OCI-LY7 (cell line): Measurements from ENCODE around the gene SMOC2. TPM values are rescaled to one million over a fixed set of nuclear protein-coding genes. Genes with fewer than 3 reads are reported as not detected.

Source experiments
- BruUV-seq: library from RNA; stranded (reverse); fragments of 400-500 nt; replicated peaks from 2 replicates; lab custom pipeline; 2021; lab: Mats Ljungman, UMichigan
- CTCF ChIA-PET: fragments of 300-600 bp; sonication (Branson Sonifier 250); formaldehyde crosslinking; loops from one replicate; lab custom pipeline; 2022; ENCODE audit warnings: antibody characterized with exemption; ENCODE audit not compliant: unreplicated experiment; lab: Charles Lee
- POLR2A ChIA-PET: fragments of 300-600 bp; sonication (Branson Sonifier 250); formaldehyde crosslinking; loops from one replicate; lab custom pipeline; 2022; ENCODE audit warnings: antibody characterized with exemption; lab: Charles Lee
- DNase-seq: peaks from one replicate; pipeline ENCODE4 v3.0.0-alpha.2; 2015; ENCODE audit warnings: low spot score
- H2AFZ ChIP-seq: fragments of 200-600 bp; sonication (generic), shearing (Covaris generic); 2 replicates; pipeline ENCODE4 v1.6.1; 2014; ENCODE audit warnings: mild to moderate bottlenecking, antibody characterized with exemption, low read length, moderate library complexity
- H3K27ac ChIP-seq: fragments of 200-600 bp; sonication (generic); 2 replicates; pipeline ENCODE4 v1.5.1; 2014; ENCODE audit warnings: mixed run types, low read depth, mild to moderate bottlenecking, moderate library complexity, low read length, inconsistent platforms; ENCODE audit not compliant: poor library complexity, severe bottlenecking
- H3K36me3 ChIP-seq: fragments of 200-600 bp; sonication (generic); 2 replicates; pipeline ENCODE4 v1.6.1; 2014; ENCODE audit warnings: mild to moderate bottlenecking, antibody characterized with exemption, low read length, moderate library complexity, mixed read lengths; ENCODE audit not compliant: insufficient read depth
- H3K4me1 ChIP-seq: fragments of 200-600 bp; sonication (generic); 2 replicates; pipeline ENCODE4 v1.5.1; 2014; ENCODE audit warnings: mild to moderate bottlenecking, low read length; ENCODE audit not compliant: insufficient read depth, poor library complexity, severe bottlenecking
- H3K4me2 ChIP-seq: fragments of 200-600 bp; sonication (generic); 2 replicates; pipeline ENCODE4 v1.6.1; 2014; ENCODE audit warnings: mild to moderate bottlenecking, low read length
- H3K4me3 ChIP-seq: fragments of 200-600 bp; sonication (generic); 2 replicates; pipeline ENCODE4 v1.5.1; 2014; ENCODE audit warnings: mild to moderate bottlenecking, low read depth, low read length; ENCODE audit not compliant: poor library complexity, severe bottlenecking
- H3K79me2 ChIP-seq: fragments of 200-600 bp; sonication (generic); 2 replicates; pipeline ENCODE4 v1.6.1; 2016; ENCODE audit warnings: low read depth, mild to moderate bottlenecking, low read length, moderate library complexity, mixed read lengths; ENCODE audit not compliant: insufficient read depth
- H3K9me2 ChIP-seq: fragments of 200-600 bp; sonication (generic); 2 replicates; pipeline ENCODE4 v1.6.1; 2016; ENCODE audit warnings: mild to moderate bottlenecking, low read length, mixed read lengths; ENCODE audit not compliant: insufficient read depth
- H3K9me3 ChIP-seq: fragments of 200-600 bp; sonication (generic); 2 replicates; pipeline ENCODE4 v1.6.1; 2014; ENCODE audit warnings: mild to moderate bottlenecking, mixed run types, low read length, mixed read lengths
- H4K20me1 ChIP-seq: fragments of 200-600 bp; sonication (generic); 2 replicates; pipeline ENCODE4 v1.6.1; 2014; ENCODE audit warnings: mild to moderate bottlenecking, antibody characterized with exemption, low read length, moderate library complexity, mixed read lengths; ENCODE audit not compliant: insufficient read depth
- CTCF ChIP-seq: fragments of 200-600 bp; sonication (generic); conservative IDR thresholded peaks from 2 replicates; pipeline ENCODE4 v1.5.1; 2014; ENCODE audit warnings: mild to moderate bottlenecking, antibody characterized with exemption, low read length, moderate library complexity, mixed read lengths
- EZH2phosphoT487 ChIP-seq: fragments of 200-600 bp; sonication (generic); IDR thresholded peaks from 2 replicates; pipeline ENCODE4 v1.6.1; 2018; ENCODE audit warnings: low read depth, borderline replicate concordance, mild to moderate bottlenecking, mixed run types, antibody characterized with exemption, low read length, moderate library complexity, mixed read lengths
- intact Hi-C: fragments of 100-400 bp; cut with micrococcal nuclease; formaldehyde crosslinking; loops from one replicate; pipeline ENCODE4 v1.10.0; 2022; ENCODE audit not compliant: unreplicated experiment
- total RNA-seq, 2 experiments: library from RNA; depleted of rRNA in 1 of 2; stranded (reverse); fragments of >200 nt in 1 of 2; shearing (Covaris generic) in 1 of 2; gene quantifications; 2 replicates each; pipeline ENCODE4 v1.2.3, GENCODE V29; 2014 to 2022

The SMOC2 gene
- total RNA-seq, 2 experiments from 2014 or later = not detected

- H3K36me3 ChIP-seq = no peaks in the 10 kb centered on the region
- no peak for TF ChIP-seq CTCF
- TF ChIP-seq EZH2phosphoT487 = no peak
- no peaks in the 10 kb centered on the region for H3K79me2 ChIP-seq
- no TSS peak for BruUV-seq
- no peaks in the 10 kb centered on the region for H3K9me3 ChIP-seq
- H2AFZ ChIP-seq = no peak overlapping the region
- no peak overlapping the region for H3K4me2 ChIP-seq
- no peaks in the 10 kb centered on the region for H3K4me1 ChIP-seq
- no peak overlapping the region for H3K4me3 ChIP-seq
- ChIA-PET CTCF (no interaction called here), POLR2A (no interaction called here)
- intact Hi-C loops = no loop called here
- H3K27ac ChIP-seq = no peak overlapping the region
- no peak for DNase-seq
- no peaks in the 10 kb centered on the region for H3K9me2 ChIP-seq
- H4K20me1 ChIP-seq = no peaks in the 10 kb centered on the region
These were observed 185.1 kb downstream of the SMOC2 start for GRCh38 chr6:168626046-168626602.

GRCh38 chr6:168627506-168628175 lies 186.7 kb downstream of the SMOC2 start:
- Histone ChIP-seq H3K9me3 (no peaks in the 10 kb centered on the region), H3K36me3 (no peaks in the 10 kb centered on the region), H3K79me2 (no peaks in the 10 kb centered on the region), H4K20me1 (no peaks in the 10 kb centered on the region), H3K27ac (no peak overlapping the region), H3K4me1 (no peaks in the 10 kb centered on the region), H2AFZ (no peak overlapping the region), H3K4me2 (no peak overlapping the region), H3K4me3 (no peak overlapping the region), H3K9me2 (no peaks in the 10 kb centered on the region)
- TF ChIP-seq EZH2phosphoT487 = no peak
- TF ChIP-seq CTCF = no peak
- ChIA-PET CTCF (no interaction called here), POLR2A (no interaction called here)
- no TSS peak for BruUV-seq
- DNase-seq = no peak
- intact Hi-C loops = no loop called here

GRCh38 chr6:168628176-168628553 lies 187.2 kb downstream of the SMOC2 start:
- TF ChIP-seq EZH2phosphoT487 (no peak), CTCF (no peak)
- no peaks in the 10 kb centered on the region for H3K9me2 ChIP-seq
- no peak overlapping the region for H2AFZ ChIP-seq
- ChIA-PET CTCF (no interaction called here), POLR2A (no interaction called here)
- H3K27ac ChIP-seq = no peak overlapping the region
- H3K4me1 ChIP-seq = no peaks in the 10 kb centered on the region
- BruUV-seq = no TSS peak
- no peak for DNase-seq
- no peaks in the 10 kb centered on the region for H3K36me3 ChIP-seq
- H3K4me3 ChIP-seq = no peak overlapping the region
- no peaks in the 10 kb centered on the region for H3K9me3 ChIP-seq
- no peaks in the 10 kb centered on the region for H3K79me2 ChIP-seq
- H4K20me1 ChIP-seq = no peaks in the 10 kb centered on the region
- intact Hi-C loops = no loop called here
- H3K4me2 ChIP-seq = no peak overlapping the region
